ENCODE results near the gene RNF207. TPM values are rescaled to one million over a fixed set of nuclear protein-coding genes. Genes with fewer than 3 reads are reported as not detected.

Gene RNF207
- total and polyA plus RNA-seq, 5 donors from 2014 or later, result 0.08 to 8.4 (median 0.48) TPM

DNA sequence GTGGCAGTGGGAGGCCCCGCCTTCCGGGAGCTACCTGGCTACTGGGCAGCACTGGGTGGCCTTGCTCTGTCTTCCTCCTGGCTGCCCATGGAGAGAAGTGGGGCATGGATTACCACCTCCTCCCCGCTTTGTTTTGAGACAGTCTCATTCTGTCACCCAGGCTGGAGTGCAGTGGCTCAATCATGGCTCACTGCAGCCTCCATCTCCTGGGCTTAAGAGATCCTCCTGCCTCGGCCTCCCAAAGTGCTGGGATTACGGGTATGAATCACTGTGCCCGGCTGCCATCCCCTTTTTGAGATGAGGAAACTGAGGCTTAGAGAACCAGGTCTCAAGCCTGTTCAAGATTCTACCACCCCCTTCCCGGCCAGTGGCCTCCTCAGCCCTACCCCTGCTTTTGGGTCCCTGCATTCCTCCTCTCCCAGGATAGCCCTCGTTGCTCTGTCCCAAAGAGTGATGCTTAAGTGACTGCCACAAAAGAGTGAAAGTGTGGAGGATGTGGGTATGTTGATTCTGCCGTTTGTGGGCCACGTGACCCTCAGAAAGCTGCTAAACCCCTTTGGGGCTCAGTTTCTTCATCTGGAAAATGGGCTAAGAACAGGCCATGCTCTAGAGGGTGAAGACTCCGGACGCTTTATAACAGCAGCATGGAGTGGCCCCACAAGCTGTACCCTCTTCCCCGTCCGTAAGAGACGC, 45.9 kb downstream of the RNF207 start:
- Histone ChIP-seq H3K36me3 (ENCODE audit: control insufficient read depth, insufficient read depth, low read length) (no peaks in the 10 kb centered on the region), H3K4me3 (ENCODE audit: low read depth, low read length) (no peak overlapping the region), H3K27ac (ENCODE audit: insufficient read depth, low read length, poor library complexity, severe bottlenecking) (no peak overlapping the region), H3K27me3 (ENCODE audit: control insufficient read depth, insufficient read depth, low read length) (peaks cover 11% of the 10 kb centered on the region), H3K4me1 (ENCODE audit: control insufficient read depth, insufficient read depth, low read length, poor library complexity, severe bottlenecking) (peaks cover 5% of the 10 kb centered on the region), H3K9me3 (ENCODE audit: control insufficient read depth in 2 of 2, low read length in 2 of 2) (no peaks in the 10 kb centered on the region)
- ATAC-seq (ENCODE audit: low read depth in 2 of 2), result no peak
- Mint-ChIP-seq H3K4me3 (no peak overlapping the region), H3K27me3 (peaks cover 37% of the 10 kb centered on the region), H3K27ac (no peak overlapping the region), H3K4me1 (peaks cover 0 to 5% (median 2%) of the 10 kb centered on the region in 4 donors), H3K9me3 (peaks cover 0 to 1% (median 0%) of the 10 kb centered on the region in 7 donors), H3K36me3 (no peaks in the 10 kb centered on the region)
- no peak for DNase-seq

GRCh38 chr1:6252374-6252710, 46.4 kb downstream of the RNF207 start:
- H3K4me3 ChIP-seq (ENCODE audit: low read depth, low read length), result no peak overlapping the region
- ATAC-seq (ENCODE audit: low read depth in 2 of 2) (no peak), DNase-seq (no peak)
- H3K36me3 ChIP-seq (ENCODE audit: control insufficient read depth, insufficient read depth, low read length), result no peaks in the 10 kb centered on the region
- peaks cover 4% of the 10 kb centered on the region for H3K4me1 ChIP-seq (ENCODE audit: control insufficient read depth, insufficient read depth, low read length, poor library complexity, severe bottlenecking)
- no peak overlapping the region for H3K27ac ChIP-seq (ENCODE audit: insufficient read depth, low read length, poor library complexity, severe bottlenecking)
- no peak overlapping the region for H3K4me3 Mint-ChIP-seq
- no peaks in the 10 kb centered on the region for H3K36me3 Mint-ChIP-seq
- peaks cover 32% of the 10 kb centered on the region for H3K27me3 Mint-ChIP-seq
- peaks cover 8% of the 10 kb centered on the region for H3K27me3 ChIP-seq (ENCODE audit: control insufficient read depth, insufficient read depth, low read length)
- peaks cover 0 to 2% (median 0%) of the 10 kb centered on the region in 4 donors for H3K4me1 Mint-ChIP-seq
- no peaks in the 10 kb centered on the region for H3K9me3 ChIP-seq (ENCODE audit: control insufficient read depth in 2 of 2, low read length in 2 of 2)
- no peak overlapping the region for H3K27ac Mint-ChIP-seq
- H3K9me3 Mint-ChIP-seq, result peaks cover 0 to 1% (median 0%) of the 10 kb centered on the region in 7 donors

DNA sequence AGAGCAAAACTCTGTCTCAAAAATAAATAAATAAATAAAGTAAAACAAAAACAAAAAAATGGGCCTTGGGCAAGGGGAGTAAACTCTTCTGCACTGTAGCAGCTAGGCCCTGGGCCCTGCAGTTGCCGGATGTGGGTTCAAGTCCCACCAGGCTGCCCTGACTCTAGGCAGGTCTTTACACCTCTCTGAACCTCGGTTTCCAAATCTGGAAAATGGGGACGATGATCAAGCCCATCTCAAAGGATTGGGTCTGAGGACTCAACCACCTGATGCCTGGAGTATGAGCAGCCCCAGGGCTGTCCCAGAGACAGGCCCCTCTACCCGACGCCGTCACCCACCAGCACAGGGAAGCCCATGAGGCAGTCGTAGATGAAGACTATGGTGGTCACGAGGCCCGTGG, 47.5 kb downstream of the RNF207 start:
- H3K4me1 Mint-ChIP-seq, result peaks cover 0 to 2% (median 0%) of the 10 kb centered on the region in 4 donors
- no peak overlapping the region for H3K27ac ChIP-seq (ENCODE audit: insufficient read depth, low read length, poor library complexity, severe bottlenecking)
- H3K27me3 ChIP-seq (ENCODE audit: control insufficient read depth, insufficient read depth, low read length), result peaks cover 3% of the 10 kb centered on the region
- H3K36me3 ChIP-seq (ENCODE audit: control insufficient read depth, insufficient read depth, low read length), result no peaks in the 10 kb centered on the region
- peaks cover 28% of the 10 kb centered on the region for H3K27me3 Mint-ChIP-seq
- no peak overlapping the region for H3K4me3 ChIP-seq (ENCODE audit: low read depth, low read length)
- no peaks in the 10 kb centered on the region for H3K9me3 ChIP-seq (ENCODE audit: control insufficient read depth in 2 of 2, low read length in 2 of 2)
- peaks cover 4% of the 10 kb centered on the region for H3K4me1 ChIP-seq (ENCODE audit: control insufficient read depth, insufficient read depth, low read length, poor library complexity, severe bottlenecking)
- DNase-seq, result no peak
- peaks cover 0 to 1% (median 0%) of the 10 kb centered on the region in 7 donors for H3K9me3 Mint-ChIP-seq
- H3K4me3 Mint-ChIP-seq, result no peak overlapping the region
- H3K27ac Mint-ChIP-seq, result no peak overlapping the region
- H3K36me3 Mint-ChIP-seq, result no peaks in the 10 kb centered on the region
- no peak for ATAC-seq (ENCODE audit: low read depth in 2 of 2)

DNA sequence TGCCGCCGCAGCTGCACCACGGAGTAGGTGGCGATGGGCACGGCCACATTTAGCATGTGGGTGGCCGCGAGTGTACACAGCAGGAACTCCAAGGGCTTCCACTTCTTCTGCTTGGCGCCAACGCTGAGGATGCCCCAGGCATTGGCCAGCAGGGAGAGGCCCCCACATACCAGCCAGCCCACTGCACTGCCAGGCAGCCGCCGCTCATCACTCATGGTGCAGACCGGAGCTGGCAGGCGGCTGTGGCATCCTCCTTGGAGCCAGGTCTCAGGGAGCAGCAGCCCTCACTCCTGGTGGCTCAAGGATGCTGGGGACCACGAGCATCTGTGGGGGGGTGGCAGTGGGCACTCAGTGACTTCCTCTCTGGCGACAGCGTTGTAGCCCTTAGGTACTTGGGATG, 48.8 kb downstream of the RNF207 start:
- Mint-ChIP-seq H3K9me3 (peaks cover 0 to 2% (median 0%) of the 10 kb centered on the region in 7 donors), H3K36me3 (no peaks in the 10 kb centered on the region), H3K4me3 (no peak overlapping the region), H3K27me3 (peaks cover 31% of the 10 kb centered on the region), H3K27ac (no peak overlapping the region), H3K4me1 (peaks cover 0 to 7% (median 0%) of the 10 kb centered on the region in 4 donors)
- Histone ChIP-seq H3K36me3 (ENCODE audit: control insufficient read depth, insufficient read depth, low read length) (no peaks in the 10 kb centered on the region), H3K4me3 (ENCODE audit: low read depth, low read length) (no peak overlapping the region), H3K27me3 (ENCODE audit: control insufficient read depth, insufficient read depth, low read length) (no peaks in the 10 kb centered on the region), H3K9me3 (ENCODE audit: control insufficient read depth in 2 of 2, low read length in 2 of 2) (no peaks in the 10 kb centered on the region), H3K27ac (ENCODE audit: insufficient read depth, low read length, poor library complexity, severe bottlenecking) (no peak overlapping the region), H3K4me1 (ENCODE audit: control insufficient read depth, insufficient read depth, low read length, poor library complexity, severe bottlenecking) (peaks cover 3% of the 10 kb centered on the region)
- DNase-seq (no peak), ATAC-seq (ENCODE audit: low read depth in 2 of 2) (no peak)

DNA sequence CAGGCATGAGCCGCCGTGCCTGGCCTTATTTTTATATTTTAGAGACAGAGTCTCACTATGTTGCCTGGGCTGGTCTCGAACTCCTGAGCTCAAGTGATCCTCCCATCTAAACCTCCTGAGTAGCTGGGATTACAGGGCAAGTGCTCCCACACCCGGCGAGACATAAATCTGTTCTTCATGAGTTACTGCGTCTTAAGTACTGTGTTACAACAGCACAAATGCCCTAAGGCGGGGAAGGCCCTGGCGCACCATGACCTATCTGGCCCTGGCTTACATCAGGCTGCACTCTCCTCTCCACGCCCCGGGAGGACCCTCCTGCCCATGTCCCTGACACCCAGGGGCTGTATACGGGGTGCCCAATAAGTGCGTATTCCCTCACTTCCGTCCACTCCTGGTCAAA, 50.7 kb downstream of the RNF207 start:
- Histone ChIP-seq H3K36me3 (ENCODE audit: control insufficient read depth, insufficient read depth, low read length) (no peaks in the 10 kb centered on the region), H3K9me3 (ENCODE audit: control insufficient read depth in 2 of 2, low read length in 2 of 2) (no peaks in the 10 kb centered on the region), H3K27me3 (ENCODE audit: control insufficient read depth, insufficient read depth, low read length) (no peaks in the 10 kb centered on the region), H3K4me1 (ENCODE audit: control insufficient read depth, insufficient read depth, low read length, poor library complexity, severe bottlenecking) (peaks cover 16% of the 10 kb centered on the region), H3K27ac (ENCODE audit: insufficient read depth, low read length, poor library complexity, severe bottlenecking) (no peak overlapping the region), H3K4me3 (ENCODE audit: low read depth, low read length) (no peak overlapping the region)
- H3K27ac Mint-ChIP-seq, result no peak overlapping the region
- ATAC-seq (ENCODE audit: low read depth in 2 of 2) (no peak), DNase-seq (no peak)
- no peaks in the 10 kb centered on the region for H3K36me3 Mint-ChIP-seq
- no peak overlapping the region for H3K4me3 Mint-ChIP-seq
- peaks cover 0 to 2% (median 0%) of the 10 kb centered on the region in 7 donors for H3K9me3 Mint-ChIP-seq
- peaks cover 0 to 8% (median under 1%) of the 10 kb centered on the region in 4 donors for H3K4me1 Mint-ChIP-seq
- peaks cover 18% of the 10 kb centered on the region for H3K27me3 Mint-ChIP-seq

DNA sequence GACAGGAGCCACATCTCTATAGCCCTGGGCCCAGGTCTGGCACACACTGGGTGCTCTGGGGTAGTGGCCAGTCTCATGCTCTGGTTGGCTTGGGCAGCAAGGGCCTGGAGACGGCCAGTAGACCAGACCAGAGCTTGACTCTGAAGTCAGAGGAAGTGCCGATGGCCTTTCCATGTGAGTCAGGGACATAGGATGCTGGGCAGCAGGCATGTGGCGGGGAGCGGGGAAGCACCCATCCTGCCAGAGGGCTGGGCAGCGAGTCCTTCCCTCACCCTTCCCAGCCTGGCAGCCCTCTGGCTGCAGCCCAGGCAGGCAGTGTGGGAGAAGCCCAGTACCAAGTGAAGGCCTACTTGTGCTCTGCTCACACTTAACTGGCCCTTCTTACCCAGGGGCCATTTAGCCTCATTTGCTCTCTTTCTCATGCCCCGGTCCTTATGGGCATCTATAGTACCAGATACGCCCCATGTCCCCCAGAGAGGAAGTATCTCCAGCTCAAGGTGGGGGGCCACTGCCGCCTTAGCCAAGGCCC, 51.7 kb downstream of the RNF207 start:
- H3K36me3 Mint-ChIP-seq, result no peaks in the 10 kb centered on the region
- Histone ChIP-seq H3K9me3 (ENCODE audit: control insufficient read depth in 2 of 2, low read length in 2 of 2) (no peaks in the 10 kb centered on the region), H3K4me3 (ENCODE audit: low read depth, low read length) (no peak overlapping the region), H3K27ac (ENCODE audit: insufficient read depth, low read length, poor library complexity, severe bottlenecking) (no peak overlapping the region), H3K27me3 (ENCODE audit: control insufficient read depth, insufficient read depth, low read length) (no peaks in the 10 kb centered on the region), H3K36me3 (ENCODE audit: control insufficient read depth, insufficient read depth, low read length) (no peaks in the 10 kb centered on the region), H3K4me1 (ENCODE audit: control insufficient read depth, insufficient read depth, low read length, poor library complexity, severe bottlenecking) (peaks cover 16% of the 10 kb centered on the region)
- DNase-seq, result no peak
- no peak for ATAC-seq (ENCODE audit: low read depth in 2 of 2)
- H3K9me3 Mint-ChIP-seq, result peaks cover 0 to 2% (median 0%) of the 10 kb centered on the region in 7 donors
- H3K27me3 Mint-ChIP-seq, result peaks cover 24% of the 10 kb centered on the region
- H3K27ac Mint-ChIP-seq, result no peak overlapping the region
- H3K4me3 Mint-ChIP-seq, result peak overlapping the region in 1 of 4 donors; percentile 75
- peaks cover 0 to 8% (median 3%) of the 10 kb centered on the region in 4 donors for H3K4me1 Mint-ChIP-seq

DNA sequence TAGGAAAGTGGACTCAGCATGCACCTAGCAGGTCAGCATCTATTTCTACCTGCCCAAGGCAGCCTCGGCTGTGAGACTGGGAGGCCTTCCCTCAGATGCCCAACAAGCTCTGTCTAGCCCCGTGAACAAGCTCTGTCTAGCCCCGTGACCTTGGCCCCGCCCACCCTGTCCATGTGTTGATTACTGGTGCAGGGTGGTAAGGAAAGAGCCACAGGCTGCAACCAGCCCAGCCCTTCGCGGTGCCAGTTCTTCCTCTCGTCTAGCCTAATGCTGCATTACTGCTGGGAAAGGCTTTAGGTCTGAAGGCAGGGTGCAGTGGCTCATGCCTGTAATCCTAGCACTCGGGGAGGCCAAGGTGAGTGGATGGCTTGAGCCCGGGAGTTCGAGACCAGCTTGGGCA, 52.8 kb downstream of the RNF207 start:
- Histone ChIP-seq H3K4me1 (ENCODE audit: control insufficient read depth, insufficient read depth, low read length, poor library complexity, severe bottlenecking) (peaks cover 16% of the 10 kb centered on the region), H3K4me3 (ENCODE audit: low read depth, low read length) (no peak overlapping the region), H3K27ac (ENCODE audit: insufficient read depth, low read length, poor library complexity, severe bottlenecking) (no peak overlapping the region), H3K27me3 (ENCODE audit: control insufficient read depth, insufficient read depth, low read length) (no peaks in the 10 kb centered on the region), H3K36me3 (ENCODE audit: control insufficient read depth, insufficient read depth, low read length) (no peaks in the 10 kb centered on the region), H3K9me3 (ENCODE audit: control insufficient read depth in 2 of 2, low read length in 2 of 2) (no peaks in the 10 kb centered on the region)
- Mint-ChIP-seq H3K9me3 (peaks cover 0 to 2% (median 0%) of the 10 kb centered on the region in 7 donors), H3K27ac (no peak overlapping the region), H3K27me3 (peaks cover 26% of the 10 kb centered on the region), H3K4me1 (peaks cover 0 to 8% (median 3%) of the 10 kb centered on the region in 4 donors), H3K36me3 (no peaks in the 10 kb centered on the region), H3K4me3 (peak overlapping the region in 3 of 4 donors; percentile 35 to 86 (median 66))
- no peak for ATAC-seq (ENCODE audit: low read depth in 2 of 2)
- no peak for DNase-seq
